ENCODE results near the gene BFSP2. TPM values are rescaled to one million over a fixed set of nuclear protein-coding genes. Genes with fewer than 3 reads are reported as not detected.

BFSP2 gene
- total and polyA plus RNA-seq, 2 of the 4 experiments (the other 2 are of a cell fraction): not detected

- CTCF ChIA-PET: interaction anchor here (1.2 kb wide), 1 partner anchor 11 kb away, joined by 5 read pairs; no protein-coding TSS in a partner anchor
- in situ Hi-C loops (cut with MboI; ENCODE audit: low sequenced_read_pairs) (loop anchor here (5.0 kb wide), 2 partner anchors 345 to 660 kb away; no protein-coding TSS in a partner anchor), dilution Hi-C loops (cut with HindIII; ENCODE audit: low sequenced_read_pairs, unreplicated experiment) (no loop called here), intact Hi-C loops (cut with micrococcal nuclease) (no loop called here)
- 90% methylated on average over 2 of the region's 4 CpGs; no CpG with 5 or more reads in 1 of the 2 experiments for WGBS, 2 experiments (ENCODE audit: extremely low coverage in 2 of 2, insufficient read length in 1 of 2)
- no peak overlapping the region for H3K14ac ChIP-seq (replicated peaks; ENCODE audit: low read depth, low read length)
- H3K27me3 ChIP-seq (ENCODE audit: control insufficient read depth, insufficient read depth, low read length): no peaks in the 10 kb centered on the region
- H4K5ac ChIP-seq (ENCODE audit: low read depth, low read length): no peak overlapping the region
- no peak overlapping the region for H4K91ac ChIP-seq (ENCODE audit: insufficient read depth, low read depth, low read length)
- H2BK5ac ChIP-seq (ENCODE audit: low read depth, low read length, poor library complexity, severe bottlenecking): no peak overlapping the region
- H4K20me1 ChIP-seq (ENCODE audit: insufficient read depth, low read length): no peaks in the 10 kb centered on the region
- no peak overlapping the region for H2BK120ac ChIP-seq (ENCODE audit: low read depth, low read length)
- H3K23ac ChIP-seq (ENCODE audit: low read depth, low read length): no peak overlapping the region
- 0 out of 4 replicates have a peak, but pooled peaks cover 0 to 9% of the 10 kb centered on the region in 2 experiments for H3K79me1 ChIP-seq (ENCODE audit: low read depth in 1 of 2, low read length in 2 of 2)
- H3K4me3 ChIP-seq (ENCODE audit: insufficient read depth, low read depth, low read length): no peak overlapping the region
- no peak for DNase-seq
- no peak overlapping the region for H4K8ac ChIP-seq (ENCODE audit: low read depth in 2 of 2, low read length in 2 of 2)
- H3K9me1 ChIP-seq (ENCODE audit: insufficient read depth, low read length): no peaks in the 10 kb centered on the region
- H2BK15ac ChIP-seq (ENCODE audit: low read depth, low read length): no peak overlapping the region
- BruUV-seq (replicated peaks): no TSS peak
- H2AK9ac ChIP-seq (replicated peaks; ENCODE audit: low read depth, low read length, poor library complexity): no peak overlapping the region
- POLR2A ChIA-PET (ENCODE audit: unreplicated experiment): no interaction called here
- no peak overlapping the region for H3K4me2 ChIP-seq (ENCODE audit: low read depth, low read length)
- H3K56ac ChIP-seq (ENCODE audit: extremely low read depth, insufficient read depth, low read length): no peak overlapping the region
- no peak overlapping the region for H3K27ac ChIP-seq (ENCODE audit: insufficient read depth, low read length)
- no peaks in the 10 kb centered on the region for H3K9me3 ChIP-seq (ENCODE audit: control insufficient read depth, insufficient read depth, low read length)
- no peak overlapping the region for H3K9ac ChIP-seq (ENCODE audit: low read depth, low read length)
- no peak overlapping the region for H2AFZ ChIP-seq (replicated peaks; ENCODE audit: low read length, poor library complexity)
- no peak overlapping the region for H2AK5ac ChIP-seq (ENCODE audit: low read depth, low read length)
- H3K4ac ChIP-seq (ENCODE audit: low read depth, low read length): no peak overlapping the region
- H3K4me1 ChIP-seq (ENCODE audit: control insufficient read depth, insufficient read depth, low read length): 0 out of 2 replicates have a peak, but pooled peaks cover 2% of the 10 kb centered on the region
- H3K36me3 ChIP-seq (ENCODE audit: control insufficient read depth, insufficient read depth, low read length): no peaks in the 10 kb centered on the region
- no peak overlapping the region for H3K18ac ChIP-seq (ENCODE audit: low read depth, low read length)
- H2BK20ac ChIP-seq (ENCODE audit: low read depth, low read length): no peak overlapping the region
- TF ChIP-seq RCOR1 (IDR thresholded peaks at IDR 0.05; ENCODE audit: insufficient replicate concordance, low read length) (no peak), CHD1 (IDR thresholded peaks at IDR 0.05; ENCODE audit: low read depth, low read length) (no peak), CTCF (conservative IDR thresholded peaks at IDR 0.05; ENCODE audit: low read depth, low read length) (no peak), ELK1 (IDR thresholded peaks at IDR 0.05; ENCODE audit: borderline replicate concordance, low read depth, low read length) (no peak), CEBPB (IDR thresholded peaks at IDR 0.05; ENCODE audit: low read depth, low read length) (no peak), MXI1 (IDR thresholded peaks at IDR 0.05; ENCODE audit: borderline replicate concordance, low read depth, low read length) (no peak), RAD21 (IDR thresholded peaks at IDR 0.05; ENCODE audit: low read length) (no peak), NFE2L2 (IDR thresholded peaks at IDR 0.05; ENCODE audit: low read depth, low read length) (no peak), USF2 (IDR thresholded peaks at IDR 0.05; ENCODE audit: low read depth, low read length) (no peak), FOS (IDR thresholded peaks at IDR 0.05; ENCODE audit: low read depth, low read length) (no peak), POLR2A (IDR thresholded peaks at IDR 0.05; ENCODE audit: low read depth, low read length) (no peak), MAZ (IDR thresholded peaks at IDR 0.05; ENCODE audit: borderline replicate concordance, low read depth, low read length) (no peak), RFX5 (IDR thresholded peaks at IDR 0.05; ENCODE audit: low read depth, low read length) (no peak), MAFK (IDR thresholded peaks at IDR 0.05; ENCODE audit: low read depth, low read length) (no peak), BHLHE40 (IDR thresholded peaks at IDR 0.05; ENCODE audit: low read depth, low read length) (no peak)
- no peak for ATAC-seq (ENCODE audit: low read depth)
Measured at GRCh38 chr3:133387341-133387740, 12.5 kb upstream of the BFSP2 start.
